Hippocampal formation (tissue), 2 donors: ENCODE measurements around the gene HKDC1.
"Not testable (repeated sequence)": the region's sequence is repeated elsewhere in the genome, so short reads cannot be mapped to it uniquely, and the experiment has no call there.

ENCODE experiments used
- DNase-seq, 2 donors: peaks; one replicate each; lab custom pipeline; 2025; lab: John Stamatoyannopoulos, UW

The HKDC1 gene

DNA sequence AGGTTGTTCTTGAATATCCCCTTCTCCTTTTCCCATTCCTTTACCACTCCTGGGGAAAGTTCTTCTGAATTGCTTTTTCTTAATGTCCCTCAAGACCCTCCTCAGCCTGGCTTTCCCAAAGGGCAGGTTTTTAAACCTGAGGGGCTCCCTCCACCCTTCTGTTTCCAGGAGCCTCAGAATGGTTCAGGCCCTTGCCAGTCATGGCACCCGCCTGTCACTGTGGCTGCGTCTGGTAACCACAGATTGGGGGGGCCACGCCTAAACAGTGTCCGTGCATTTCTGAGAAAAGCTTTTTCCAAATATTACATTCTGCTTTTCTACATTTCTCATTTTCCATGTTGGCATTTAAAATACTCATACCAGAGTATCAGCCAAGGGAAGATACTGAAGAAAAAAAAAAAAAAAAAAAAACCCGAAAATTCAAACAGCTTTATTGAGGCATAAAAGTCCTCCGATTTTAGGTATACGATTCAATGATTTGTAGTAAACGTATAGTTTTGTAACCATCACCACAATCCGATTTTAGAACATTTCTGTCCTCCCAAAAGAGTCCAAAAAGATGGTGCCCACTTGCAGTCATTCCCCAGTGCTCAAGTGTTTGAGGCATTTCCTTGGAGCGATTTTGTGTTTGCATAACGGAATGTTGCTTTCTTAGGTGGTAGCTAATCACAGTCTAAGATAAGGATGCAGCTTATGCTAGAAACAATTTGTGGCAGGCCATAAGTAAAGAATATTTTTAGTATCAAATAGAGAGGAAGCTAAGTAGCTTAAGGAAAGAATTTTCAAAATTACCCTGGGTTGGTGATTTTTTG, 22.1 kb downstream of the HKDC1 start:
- no peak for DNase-seq

DNA sequence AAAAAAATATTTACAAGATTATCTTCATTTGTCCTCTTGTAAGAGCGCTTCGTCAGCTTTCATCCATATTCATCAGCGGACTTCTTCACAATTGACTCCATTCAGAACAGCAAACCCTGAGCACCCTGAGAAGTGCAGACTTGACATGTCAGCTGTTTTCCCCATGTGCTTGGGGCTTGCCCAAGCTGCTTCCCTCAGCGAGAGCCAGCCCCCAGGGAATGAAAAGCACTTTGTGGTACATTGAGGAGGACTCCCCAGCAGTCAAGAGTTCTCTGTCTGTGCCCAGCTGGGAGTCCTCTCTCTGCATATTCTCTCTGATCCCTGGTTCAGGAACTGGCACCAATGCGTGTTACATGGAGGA, 22.7 kb downstream of the HKDC1 start:
- DNase-seq = peak; percentile 81 to 91

GRCh38 chr10:69243817-69244216, 23.7 kb downstream of the HKDC1 start:
- DNase-seq = no peak

DNA sequence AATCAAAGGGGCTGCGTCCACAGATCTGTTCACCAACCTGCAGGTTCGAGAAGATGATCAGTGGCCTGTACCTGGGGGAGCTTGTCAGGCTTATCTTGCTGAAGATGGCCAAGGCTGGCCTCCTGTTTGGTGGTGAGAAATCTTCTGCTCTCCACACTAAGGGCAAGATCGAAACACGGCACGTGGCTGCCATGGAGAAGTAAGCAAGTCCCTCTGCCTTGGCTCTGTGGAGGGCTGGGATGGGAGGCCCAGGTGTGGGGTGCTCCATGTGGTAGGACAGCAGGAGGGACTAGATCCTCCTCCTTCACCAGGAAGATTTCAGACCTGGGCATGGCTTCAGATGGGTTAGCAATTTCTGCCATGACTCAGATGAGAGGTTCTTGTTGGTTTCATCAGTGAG, 25.9 kb downstream of the HKDC1 start:
- no peak for DNase-seq

DNA sequence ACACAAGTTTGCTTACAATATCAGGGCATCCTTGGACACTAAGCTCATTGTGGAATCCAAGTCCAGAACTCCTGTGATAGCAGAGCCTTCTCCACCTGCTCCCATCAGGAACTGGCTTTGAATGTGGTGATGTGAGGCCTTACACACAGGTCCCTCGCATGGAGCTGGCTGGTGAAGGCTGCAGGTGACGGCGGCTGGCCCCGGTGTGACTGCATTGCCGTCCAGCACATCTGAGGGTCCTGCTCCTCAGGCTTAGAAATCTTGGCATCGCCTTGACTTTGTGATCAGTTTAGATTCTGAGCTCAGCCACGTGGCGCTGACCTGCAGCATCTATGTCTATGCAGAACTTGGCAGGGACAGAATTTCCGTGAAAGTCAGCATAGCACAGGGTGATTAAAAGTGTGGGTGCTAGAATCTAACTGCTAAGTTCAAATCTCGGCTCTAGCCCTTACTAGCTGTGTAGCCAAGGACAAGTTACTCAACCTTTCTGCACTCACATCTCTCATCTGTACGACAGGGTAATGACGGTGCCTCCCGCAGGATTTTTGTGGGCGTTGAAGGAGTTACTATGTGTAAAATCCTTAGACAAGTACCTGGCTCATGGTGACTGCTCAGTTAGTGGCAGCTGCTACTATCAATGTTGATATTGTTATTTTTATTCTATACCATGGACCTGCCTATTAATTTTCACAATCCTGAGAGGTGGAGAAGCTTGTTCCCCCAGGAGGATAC, 26.6 kb downstream of the HKDC1 start:
- no peak for DNase-seq

DNA sequence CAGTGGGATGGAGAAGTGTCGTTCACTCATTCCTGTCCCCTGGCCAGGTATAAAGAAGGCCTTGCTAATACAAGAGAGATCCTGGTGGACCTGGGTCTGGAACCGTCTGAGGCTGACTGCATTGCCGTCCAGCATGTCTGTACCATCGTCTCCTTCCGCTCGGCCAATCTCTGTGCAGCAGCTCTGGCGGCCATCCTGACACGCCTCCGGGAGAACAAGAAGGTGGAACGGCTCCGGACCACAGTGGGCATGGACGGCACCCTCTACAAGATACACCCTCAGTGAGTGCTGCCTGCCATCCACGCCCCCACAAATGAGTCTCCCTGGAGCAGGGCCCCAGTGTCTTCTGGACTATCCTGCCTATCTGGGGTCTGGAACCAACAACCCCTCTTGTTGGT, 27.2 kb downstream of the HKDC1 start:
- DNase-seq = no peak

GRCh38 chr10:69248117-69248730, 28.1 kb downstream of the HKDC1 start:
- DNase-seq = no peak

DNA sequence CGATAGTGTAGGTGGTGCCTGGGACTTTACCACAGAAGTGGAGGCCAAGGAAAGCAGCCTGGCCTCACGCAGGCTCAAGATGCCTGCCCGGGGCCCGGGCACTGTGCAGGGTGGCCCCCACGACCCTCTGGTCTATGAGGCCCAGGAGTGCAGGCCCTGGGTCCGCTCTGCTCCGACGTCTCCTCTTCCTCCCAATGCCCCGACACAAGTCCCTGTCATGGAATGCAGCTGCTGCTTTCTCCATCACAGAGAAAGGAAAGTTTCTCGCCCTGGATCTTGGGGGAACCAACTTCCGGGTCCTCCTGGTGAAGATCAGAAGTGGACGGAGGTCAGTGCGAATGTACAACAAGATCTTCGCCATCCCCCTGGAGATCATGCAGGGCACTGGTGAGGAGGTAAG, 29.9 kb downstream of the HKDC1 start:
- DNase-seq = no peak

DNA sequence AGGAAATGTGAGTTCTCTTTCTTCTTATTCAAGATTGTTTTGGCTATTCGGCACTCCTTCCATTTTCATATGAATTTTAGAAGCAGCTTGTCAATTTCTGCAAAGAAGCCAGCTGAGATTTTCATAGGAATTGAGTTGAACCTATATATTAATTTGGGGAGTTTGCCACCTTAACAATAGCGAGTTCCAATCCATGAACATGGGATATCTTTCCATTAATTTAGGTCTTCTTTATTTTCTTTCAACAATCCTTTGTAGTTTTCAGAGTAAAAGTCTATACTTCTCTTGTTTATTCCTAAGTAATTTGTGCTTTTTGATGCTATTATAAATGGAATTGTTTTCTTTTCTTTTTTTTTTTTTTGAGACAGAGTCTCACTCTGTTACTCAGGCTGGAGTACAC, 31.3 kb downstream of the HKDC1 start:
- not testable (repeated sequence) for DNase-seq

DNA sequence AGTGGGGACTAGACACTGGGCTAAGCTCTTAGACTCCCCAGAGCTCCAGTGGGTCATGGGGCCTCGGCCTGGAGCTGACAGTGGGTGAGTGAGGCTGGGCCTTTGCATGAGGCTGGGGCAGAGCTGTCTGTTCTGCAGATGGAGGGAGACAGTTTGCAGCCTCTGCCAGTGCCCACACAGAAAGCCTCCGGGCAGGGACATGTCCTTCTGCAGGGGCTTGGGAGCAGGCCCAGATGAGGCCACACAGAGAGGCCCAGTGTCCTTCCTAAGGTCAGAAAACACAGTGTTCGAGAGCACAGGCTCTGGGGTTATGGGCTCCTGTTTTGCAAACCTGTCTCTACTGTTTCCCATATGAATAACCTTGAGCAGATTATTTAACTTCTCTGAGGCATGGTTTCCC, 33.0 kb downstream of the HKDC1 start:
- DNase-seq = no peak

DNA sequence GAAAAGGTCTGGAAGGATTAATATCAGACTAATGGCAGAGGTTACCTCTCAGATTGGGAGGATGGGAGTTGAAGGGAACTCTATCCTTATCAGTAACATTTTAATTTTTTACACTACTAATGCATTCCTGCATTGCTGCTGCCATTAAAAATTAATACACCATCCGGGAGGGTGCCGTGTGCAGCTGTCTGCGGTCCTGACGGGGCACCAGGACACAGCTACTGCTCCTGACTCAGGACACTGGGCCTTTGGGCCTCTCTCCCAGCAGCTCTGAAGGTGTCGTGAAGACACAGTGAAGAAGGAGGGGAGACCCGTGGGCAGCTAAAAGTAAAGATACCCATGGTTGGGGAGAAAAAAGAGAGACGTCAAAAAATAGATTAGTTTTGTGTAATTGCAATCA, 34.7 kb downstream of the HKDC1 start:
- no peak for DNase-seq

- no peak for DNase-seq
Measured at GRCh38 chr10:69259547-69260243, 39.6 kb downstream of the HKDC1 start.

GRCh38 chr10:69261184-69261583, 41.1 kb downstream of the HKDC1 start:
- no peak for DNase-seq

DNA sequence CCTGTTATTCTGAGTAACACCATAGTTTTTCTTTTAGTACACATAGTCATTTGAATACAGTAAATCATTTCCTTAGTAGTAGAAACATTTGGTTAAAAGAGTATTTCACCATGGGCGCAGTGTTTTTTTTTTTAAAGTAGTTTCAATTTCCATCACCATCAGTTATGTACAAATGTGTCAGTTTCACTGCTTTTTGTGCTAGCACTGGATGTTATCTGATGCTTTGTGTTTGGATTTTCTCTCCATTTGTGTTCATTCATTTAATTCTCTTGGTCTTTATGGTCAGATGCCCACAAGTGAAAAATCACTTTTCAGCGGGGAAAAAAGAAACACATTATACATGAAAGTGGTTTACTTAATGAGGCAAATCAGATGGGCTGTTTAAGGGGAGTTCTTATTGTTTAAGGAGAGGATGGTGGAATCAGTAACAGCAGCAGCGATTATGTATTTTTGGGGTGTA, 42.2 kb downstream of the HKDC1 start:
- DNase-seq = no peak

DNA sequence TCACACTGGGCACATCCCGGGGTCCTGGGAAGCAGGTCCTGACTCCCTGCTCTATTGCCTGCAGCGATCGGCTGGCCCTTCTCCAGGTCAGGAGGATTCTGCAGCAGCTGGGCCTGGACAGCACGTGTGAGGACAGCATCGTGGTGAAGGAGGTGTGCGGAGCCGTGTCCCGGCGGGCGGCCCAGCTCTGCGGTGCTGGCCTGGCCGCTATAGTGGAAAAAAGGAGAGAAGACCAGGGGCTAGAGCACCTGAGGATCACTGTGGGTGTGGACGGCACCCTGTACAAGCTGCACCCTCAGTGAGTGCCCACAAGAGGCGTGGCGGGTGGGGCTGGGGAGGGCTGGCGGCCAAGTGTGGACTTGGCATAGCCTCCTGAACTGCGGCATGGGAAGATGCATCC, 45.4 kb downstream of the HKDC1 start:
- DNase-seq = no peak

GRCh38 chr10:69268761-69269416, 48.8 kb downstream of the HKDC1 start:
- no peak for DNase-seq

DNA sequence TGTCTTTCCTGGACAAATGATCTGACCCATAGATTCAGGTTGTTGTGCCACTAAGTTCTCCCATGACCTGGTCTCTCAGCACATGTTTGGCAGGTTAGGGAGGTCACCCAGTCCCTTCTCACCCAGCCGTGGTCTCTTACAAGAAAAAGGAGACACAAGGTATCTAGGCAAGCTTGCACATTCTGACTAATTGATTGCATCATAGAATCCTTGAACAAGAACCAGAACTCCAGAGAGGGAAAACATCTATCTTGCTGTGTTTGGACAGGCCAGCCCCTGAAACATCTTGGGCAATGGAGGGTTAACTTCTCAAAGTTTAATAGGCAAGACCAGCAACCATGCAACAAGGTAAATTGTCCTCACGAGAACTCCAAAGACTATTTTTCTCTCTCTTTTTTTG, 49.6 kb downstream of the HKDC1 start:
- no peak for DNase-seq

DNA sequence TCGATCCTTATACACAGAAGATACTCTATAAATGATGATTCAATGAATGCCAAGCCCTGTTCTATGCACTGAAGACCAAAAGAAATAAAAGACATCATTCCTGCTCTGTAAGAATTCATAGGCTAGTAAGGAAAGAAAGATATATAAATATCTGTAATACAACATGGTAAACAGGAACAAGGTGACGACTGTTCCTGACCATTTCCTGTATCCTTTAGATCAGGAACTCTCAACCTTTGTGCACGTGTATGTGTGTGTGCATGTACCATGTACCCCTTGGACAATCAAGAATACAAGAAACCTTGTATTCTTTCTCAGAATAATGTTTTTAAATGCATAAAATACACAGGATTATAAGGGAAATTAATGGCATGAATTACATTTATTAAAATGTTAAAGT, 50.9 kb downstream of the HKDC1 start:
- no peak for DNase-seq

DNA sequence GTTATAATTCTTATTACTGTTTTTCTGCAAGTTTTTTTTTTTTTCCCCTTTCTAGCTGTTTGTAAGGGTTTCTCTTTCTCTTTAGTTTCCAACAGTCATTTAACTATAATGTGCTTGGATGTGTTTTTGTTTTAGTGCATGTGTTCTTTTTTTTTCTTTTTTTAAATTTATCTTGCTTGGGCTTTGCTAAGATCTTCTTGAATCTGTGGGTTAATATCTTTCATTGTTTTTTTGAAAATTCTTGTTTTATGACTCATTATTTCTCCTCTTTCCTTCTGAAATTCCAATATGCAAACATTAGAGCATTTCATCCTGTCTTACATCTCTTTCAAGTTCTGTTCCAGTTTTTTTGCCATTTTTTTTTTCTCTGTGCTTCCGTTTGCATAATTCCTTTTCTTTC, 52.5 kb downstream of the HKDC1 start:
- DNase-seq = no peak

GRCh38 chr10:69275444-69275843, 55.3 kb downstream of the HKDC1 start:
- DNase-seq = no peak

DNA sequence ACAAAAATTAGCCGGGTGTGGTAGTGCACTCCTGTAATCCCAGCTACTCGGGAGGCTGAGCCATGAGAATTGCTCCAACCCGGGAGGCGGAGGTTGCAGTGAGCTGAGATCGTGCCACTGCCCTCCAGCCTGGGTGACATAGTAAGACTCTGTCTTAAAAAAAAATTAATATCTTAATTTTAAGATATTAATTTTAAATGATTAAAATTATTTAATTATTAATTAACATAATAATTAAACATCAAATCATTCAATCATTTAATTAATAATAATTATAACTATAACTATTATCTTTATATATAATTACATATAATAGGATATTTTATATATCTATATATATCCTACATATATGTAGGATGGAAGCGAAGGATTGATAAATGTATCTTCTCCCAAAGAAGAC, 56.4 kb downstream of the HKDC1 start:
- DNase-seq = no peak

DNA sequence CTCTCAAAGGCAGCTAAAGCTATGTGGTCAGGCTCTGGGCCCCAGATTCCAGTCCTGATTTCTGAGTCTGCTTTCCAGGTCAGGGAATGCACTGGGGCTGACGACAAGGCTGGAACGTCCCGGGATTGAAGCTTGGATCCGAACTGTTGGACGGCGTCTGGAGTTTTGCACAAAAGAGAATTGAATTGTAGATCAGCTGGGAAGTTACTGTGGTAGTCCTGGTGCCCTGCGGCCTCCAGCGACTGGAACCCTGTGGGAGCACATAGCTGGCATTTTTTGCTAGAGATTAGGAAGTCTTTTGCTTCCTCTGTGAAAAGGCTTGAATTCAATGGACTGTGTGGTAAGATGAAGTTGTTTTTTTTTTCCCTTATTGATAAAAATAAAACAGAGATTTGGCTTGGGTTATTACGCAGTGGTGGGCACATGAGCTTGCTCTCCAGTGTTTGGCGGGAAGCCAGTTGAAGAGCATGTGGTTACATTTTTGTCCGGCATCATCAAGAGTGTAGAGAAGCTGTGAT, 58.4 kb downstream of the HKDC1 start, which contains the start of gene HK1:
Gene HK1 (plus strand): TSS at position 51 of the 518 bp plus-strand sequence.
- DNase-seq = peak in 1 of 2 donors; percentile 4
